Heart left ventricle (tissue), 16 donors: Measurements from ENCODE around the gene TMEM106B. TPM values are rescaled to one million over a fixed set of nuclear protein-coding genes. Genes with fewer than 3 reads are reported as not detected.

Experiments used
- ATAC-seq, 4 donors: fragments of 200-7000 bp; cut with Tn5 transposase; one replicate each; pipeline ENCODE4 v1.9.1; 2020 to 2022; ENCODE audit warnings: moderate library complexity in 4 of 4, mild to moderate bottlenecking in 3 of 4, moderate number of reproducible peaks in 1 of 4
- DNase-seq, 5 donors: peaks; one replicate each; pipeline ENCODE4 v3.0.0-alpha.2; 2020
- H3K27ac ChIP-seq, 12 donors: fragments of 200-600 bp; sonication (generic) in 4 of 12; one replicate each; pipeline versions ENCODE4 v1.5.0 to v1.8.0; 2016 to 2022; ENCODE audit warnings: mild to moderate bottlenecking in 2 of 12
- H3K27me3 ChIP-seq, 9 donors: fragments of 200-600 bp; sonication (generic) in 2 of 9; one replicate each; pipeline versions ENCODE4 v1.5.1 to v1.8.0; 2016 to 2022; ENCODE audit warnings: mild to moderate bottlenecking in 3 of 9
- H3K36me3 ChIP-seq, 9 donors: fragments of 200-600 bp; sonication (generic) in 2 of 9; one replicate each; pipeline versions ENCODE4 v1.5.0 to v1.8.0; 2018 to 2022; ENCODE audit warnings: mild to moderate bottlenecking in 2 of 9
- H3K4me1 ChIP-seq, 12 donors: fragments of 200-600 bp; sonication (generic) in 4 of 12; one replicate each; pipeline versions ENCODE4 v1.5.0 to v1.8.0; 2016 to 2022; ENCODE audit warnings: mild to moderate bottlenecking in 3 of 12
- H3K4me3 ChIP-seq, 12 donors: fragments of 200-600 bp; sonication (generic) in 4 of 12; one replicate each; pipeline versions ENCODE4 v1.5.0 to v1.8.0; 2017 to 2022; ENCODE audit warnings: mild to moderate bottlenecking in 9 of 12, moderate library complexity in 4 of 12
- H3K9me3 ChIP-seq, 12 donors: fragments of 200-600 bp; sonication (generic) in 4 of 12; one replicate each; pipeline versions ENCODE4 v1.5.0 to v1.8.0; 2016 to 2022; ENCODE audit warnings: mild to moderate bottlenecking in 1 of 12
- CTCF ChIP-seq, 12 donors: fragments of 200-600 bp; sonication (generic) in 4 of 12; IDR thresholded peaks; one replicate each; pipeline versions ENCODE4 v1.5.0 to v1.8.0; 2018 to 2022; ENCODE audit warnings: antibody characterized with exemption in 12 of 12, mild to moderate bottlenecking in 5 of 12
- POLR2A ChIP-seq, 2 donors: fragments of 450-650 bp; IDR thresholded peaks; one replicate each; pipeline ENCODE4 v1.6.1; 2017; ENCODE audit warnings: antibody characterized with exemption in 2 of 2, mild to moderate bottlenecking in 2 of 2, moderate library complexity in 2 of 2
- WGBS, 4 donors: extraction: QIAGEN DNeasy Blood & Tissue Kit in 2 of 4; methylation state at CpG; one replicate each; pipeline versions ENCODE4 v1.1.5 to v1.1.7; 2013 to 2018; 5-methylcytosine and 5-hydroxymethylcytosine counted together
- intact Hi-C, 10 donors: fragments of 100-400 bp; cut with DNase I; formaldehyde crosslinking; loops; one replicate each; pipeline versions ENCODE4 v1.11.1 to v1.14.2; 2022
- polyA plus RNA-seq, 2 donors: library from polyadenylated mRNA; stranded (reverse); fragments of 200-250 nt; gene quantifications; one replicate each; pipeline ENCODE4 v1.2.3, GENCODE V29; 2013
- total RNA-seq, 9 donors: library from RNA; depleted of rRNA in 2 of 9; stranded (reverse); fragments of >200 nt in 2 of 9; fragmentation: NEBNext Ultra II Directional in 3 of 9; extraction: Animal tissue kit (Norgen Biotek cat#: 25700) in 3 of 9; gene quantifications; one replicate each; pipeline versions ENCODE4 v1.1.0 to v1.2.4, GENCODE V29; 2016 to 2023
- donor health status: ischemic (EF 13 %, LVEDD 7.1; RV severe dilation, severe dysfunction).
- donor health status: healthy with polysubstance abuse.
- donor health status: DM: no; HTN: yes; CAD: no.
- donor health status: DM: no; HTN: no; CAD: no.
- donor health status: ischemic (EF 25% LVEDD 6.9; RV normal size, moderate dysfunction).
- donor health status: ischemic (EF 25% LVEDD 5.7; RV mildly dilated, moderate dysfunction).
- donor health status: healthy.
- donor health status: DM: yes; HTN: yes; CAD: no.
- donor health status: ischemic (EF 35%, LVEDD 5.7; RV mildly dilated, moderate dysfunction).
- donor health status: nonischemic (EF 11% LVEDD 7.7; RV severe dilation, severe dysfunction).
- donor health status: DM: yes; HTN: yes; CAD: no.
- donor health status: PGD.
- donor health status: ischemic (EF 29% LVEDD 5.4; RV normal size, mild dysfunction).
- donor health status: nonischemic (EF 23%, LVEDD 6.1; RV moderate dilation, normal function).

TMEM106B gene
- total and polyA plus RNA-seq, 11 donors, result 11.5 to 54.1 (median 45.8) TPM

GRCh38 chr7:12233175-12233574, 22.1 kb downstream of the TMEM106B start:
- 80 to 90% (median 88%) methylated on average over 2 of the region's 2 CpGs for WGBS, 4 donors
- H3K36me3 ChIP-seq, result peaks cover 0 to 91% (median 28%) of the 10 kb centered on the region in 9 donors
- TF ChIP-seq POLR2A (IDR thresholded peaks at IDR 0.05) (no peak), CTCF (IDR thresholded peaks at IDR 0.05) (no peak)

GRCh38 chr7:12234334-12234865, 23.3 kb downstream of the TMEM106B start:
- DNase-seq (no peak), ATAC-seq (no peak)
- H3K27ac ChIP-seq, result no peak overlapping the region
- H3K4me3 ChIP-seq, result no peak overlapping the region
- peaks cover 0 to 5% (median 0%) of the 10 kb centered on the region in 12 donors for H3K4me1 ChIP-seq
- no peaks in the 10 kb centered on the region for H3K27me3 ChIP-seq
- peaks cover 0 to 10% (median 0%) of the 10 kb centered on the region in 12 donors for H3K9me3 ChIP-seq
- H3K36me3 ChIP-seq, result peaks cover 0 to 86% (median 29%) of the 10 kb centered on the region in 9 donors
- 89 to 95% (median 91%) methylated on average over 2 of the region's 2 CpGs for WGBS, 4 donors
- TF ChIP-seq POLR2A (IDR thresholded peaks at IDR 0.05) (no peak), CTCF (IDR thresholded peaks at IDR 0.05) (no peak)
- intact Hi-C loops, result no loop called here

More at GRCh38 chr7:12233175-12233574, 22.1 kb downstream of the TMEM106B start:
- DNase-seq, result no peak
- intact Hi-C loops, result no loop called here
- Histone ChIP-seq H3K9me3 (peaks cover 0 to 3% (median 0%) of the 10 kb centered on the region in 12 donors), H3K4me1 (peaks cover 0 to 5% (median 0%) of the 10 kb centered on the region in 12 donors), H3K27ac (no peak overlapping the region), H3K27me3 (no peaks in the 10 kb centered on the region), H3K4me3 (no peak overlapping the region)
- ATAC-seq, result no peak

- intact Hi-C loops, result no loop called here
- ATAC-seq, result no peak
- H3K4me3 ChIP-seq, result no peak overlapping the region
- H3K9me3 ChIP-seq, result peaks cover 0 to 10% (median 0%) of the 10 kb centered on the region in 12 donors
- peaks cover 0 to 71% (median 23%) of the 10 kb centered on the region in 9 donors for H3K36me3 ChIP-seq
- DNase-seq, result no peak
- no peak overlapping the region for H3K27ac ChIP-seq
- no peak for TF ChIP-seq CTCF (IDR thresholded peaks at IDR 0.05)
- no peak for TF ChIP-seq POLR2A (IDR thresholded peaks at IDR 0.05)
- H3K27me3 ChIP-seq, result no peaks in the 10 kb centered on the region
- H3K4me1 ChIP-seq, result peaks cover 0 to 5% (median 0%) of the 10 kb centered on the region in 12 donors
- 96 to 99% (median 98%) methylated on average over 1 of the region's 1 CpG for WGBS, 4 donors
These were observed 24.9 kb downstream of the TMEM106B start for GRCh38 chr7:12235970-12236369.

- Histone ChIP-seq H3K9me3 (peaks cover 0 to 15% (median 0%) of the 10 kb centered on the region in 12 donors), H3K36me3 (peaks cover 0 to 60% (median 18%) of the 10 kb centered on the region in 9 donors), H3K4me3 (no peak overlapping the region), H3K27ac (no peak overlapping the region), H3K4me1 (no peaks in the 10 kb centered on the region), H3K27me3 (no peaks in the 10 kb centered on the region)
- WGBS, 4 donors, result 52 to 100% (median 98%) methylated on average over 1 of the region's 1 CpG
- no peak for ATAC-seq
- intact Hi-C loops, result no loop called here
- no peak for DNase-seq
- TF ChIP-seq POLR2A (IDR thresholded peaks at IDR 0.05), result no peak
- TF ChIP-seq CTCF (IDR thresholded peaks at IDR 0.05), result no peak
These were observed 25.9 kb downstream of the TMEM106B start for GRCh38 chr7:12237007-12237406.
